GM19328 (cell line): ENCODE data around the gene CALR.
"Not testable (repeated sequence)": the region's sequence is repeated elsewhere in the genome, so short reads cannot be mapped to it uniquely, and the experiment has no call there.

Experiments used
- ATAC-seq: cut with Tn5 transposase; IDR thresholded peaks from one replicate; pipeline ENCODE4 v1.9.1; 2021; ENCODE audit warnings: mild to moderate bottlenecking, moderate library complexity; ENCODE audit not compliant: unreplicated experiment

CALR gene

GRCh38 chr19:12933287-12934072, 4.9 kb upstream of the CALR start, which contains the start of gene FARSA:
Gene FARSA (minus strand): TSS chr19:12933711. CDS start chr19:12933696, 15 bp downstream.
- peak; percentile 41 for ATAC-seq

DNA sequence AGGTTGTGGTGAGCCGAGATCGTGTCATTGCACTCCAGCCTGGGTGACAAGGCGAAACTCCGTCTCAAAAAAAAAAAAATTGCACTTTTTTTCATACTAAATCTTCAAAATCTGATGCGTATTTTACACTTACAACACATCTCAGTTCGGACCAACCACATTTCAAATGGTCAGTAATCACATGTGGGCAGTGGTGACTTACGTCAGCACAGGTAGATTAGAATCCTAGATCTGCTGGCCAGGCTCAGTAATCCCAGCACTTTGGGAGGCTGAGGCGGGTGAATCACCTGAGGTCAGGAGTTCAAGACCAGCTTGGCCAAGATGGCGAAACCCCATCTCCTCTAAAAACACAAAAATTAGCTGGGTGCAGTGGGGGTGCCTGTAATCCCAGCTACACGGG, 3.3 kb upstream of the CALR start:
- ATAC-seq: no peak

DNA sequence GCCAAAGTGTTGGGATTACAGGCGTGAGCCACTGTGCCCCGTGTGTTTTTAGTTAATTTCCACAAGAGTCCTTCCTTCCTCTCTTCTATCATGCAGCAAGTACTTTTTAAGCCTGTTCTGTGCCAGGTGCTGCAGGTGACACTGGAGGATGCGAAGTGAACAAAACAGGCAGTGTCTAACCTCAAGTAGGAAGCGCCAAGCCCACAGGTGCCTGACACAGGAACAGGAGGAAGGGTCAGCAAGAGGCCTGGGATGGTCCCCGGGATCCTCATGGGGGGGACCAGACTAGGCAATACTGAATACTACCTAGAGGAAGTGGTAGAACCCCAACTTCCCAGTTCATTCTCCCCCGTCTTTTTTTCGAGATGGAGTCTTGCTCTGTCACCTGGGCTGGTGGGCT, 1.8 kb upstream of the CALR start:
- no peak for ATAC-seq

- ATAC-seq: no peak
Observed at GRCh38 chr19:12937093-12937926, 1.1 kb upstream of the CALR start.

- ATAC-seq: no peak
Observed at GRCh38 chr19:12938779-12939601, 581 bp downstream of the CALR start.

DNA sequence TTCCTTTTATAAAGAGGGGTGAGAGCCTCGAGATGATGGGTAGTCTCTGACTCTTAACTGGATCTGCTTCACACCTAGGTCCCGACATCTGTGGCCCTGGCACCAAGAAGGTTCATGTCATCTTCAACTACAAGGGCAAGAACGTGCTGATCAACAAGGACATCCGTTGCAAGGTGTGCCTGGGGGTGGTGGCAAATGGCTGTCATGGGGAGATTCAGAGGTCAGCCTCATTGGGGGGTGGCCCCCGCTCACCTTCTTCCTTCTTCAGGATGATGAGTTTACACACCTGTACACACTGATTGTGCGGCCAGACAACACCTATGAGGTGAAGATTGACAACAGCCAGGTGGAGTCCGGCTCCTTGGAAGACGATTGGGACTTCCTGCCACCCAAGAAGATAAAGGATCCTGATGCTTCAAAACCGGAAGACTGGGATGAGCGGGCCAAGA, 1.6 kb downstream of the CALR start:
- no peak for ATAC-seq

DNA sequence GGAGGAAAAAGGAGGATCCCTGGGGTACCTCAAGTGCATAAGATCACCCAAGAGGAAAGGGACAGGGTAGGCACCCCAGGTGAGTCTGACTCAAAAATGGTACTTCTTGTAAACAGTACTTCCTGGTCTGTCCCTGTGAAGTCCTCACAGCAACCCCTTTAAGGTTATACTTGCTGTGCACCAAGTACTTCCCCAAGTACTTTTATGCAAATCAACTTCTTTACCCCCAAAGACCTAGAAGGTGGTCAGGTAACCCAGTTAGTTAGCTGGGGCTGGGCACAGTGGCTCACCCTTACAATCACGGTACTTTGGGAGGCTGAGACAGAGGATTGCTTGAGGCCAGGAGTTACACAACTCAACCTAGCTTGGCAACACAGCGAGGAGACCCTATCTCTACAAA, 2.5 kb downstream of the CALR start:
- no peak for ATAC-seq

GRCh38 chr19:12943437-12944044, 5.1 kb downstream of the CALR start:
- no peak for ATAC-seq

DNA sequence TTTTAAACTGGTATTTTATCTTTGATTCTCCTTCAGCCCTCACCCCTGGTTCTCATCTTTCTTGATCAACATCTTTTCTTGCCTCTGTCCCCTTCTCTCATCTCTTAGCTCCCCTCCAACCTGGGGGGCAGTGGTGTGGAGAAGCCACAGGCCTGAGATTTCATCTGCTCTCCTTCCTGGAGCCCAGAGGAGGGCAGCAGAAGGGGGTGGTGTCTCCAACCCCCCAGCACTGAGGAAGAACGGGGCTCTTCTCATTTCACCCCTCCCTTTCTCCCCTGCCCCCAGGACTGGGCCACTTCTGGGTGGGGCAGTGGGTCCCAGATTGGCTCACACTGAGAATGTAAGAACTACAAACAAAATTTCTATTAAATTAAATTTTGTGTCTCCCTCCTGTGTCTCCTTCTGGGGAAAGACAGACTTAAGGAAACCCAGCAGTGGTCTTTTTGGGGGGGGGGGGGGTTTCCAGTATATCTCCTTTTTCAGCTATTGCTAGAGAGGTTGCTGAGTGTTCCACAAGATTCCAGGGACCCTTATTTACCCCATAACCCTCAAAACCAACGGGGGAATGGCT, 5.8 kb downstream of the CALR start:
- no peak for ATAC-seq

- ATAC-seq: peak; percentile 59
Observed at GRCh38 chr19:12945479-12946091, 7.2 kb downstream of the CALR start, which contains the start of gene RAD23A. Gene RAD23A (plus strand): TSS chr19:12945862. CDS start chr19:12945949, 87 bp downstream.

GRCh38 chr19:12946092-12946721, 7.8 kb downstream of the CALR start:
- peak; percentile 27 for ATAC-seq

DNA sequence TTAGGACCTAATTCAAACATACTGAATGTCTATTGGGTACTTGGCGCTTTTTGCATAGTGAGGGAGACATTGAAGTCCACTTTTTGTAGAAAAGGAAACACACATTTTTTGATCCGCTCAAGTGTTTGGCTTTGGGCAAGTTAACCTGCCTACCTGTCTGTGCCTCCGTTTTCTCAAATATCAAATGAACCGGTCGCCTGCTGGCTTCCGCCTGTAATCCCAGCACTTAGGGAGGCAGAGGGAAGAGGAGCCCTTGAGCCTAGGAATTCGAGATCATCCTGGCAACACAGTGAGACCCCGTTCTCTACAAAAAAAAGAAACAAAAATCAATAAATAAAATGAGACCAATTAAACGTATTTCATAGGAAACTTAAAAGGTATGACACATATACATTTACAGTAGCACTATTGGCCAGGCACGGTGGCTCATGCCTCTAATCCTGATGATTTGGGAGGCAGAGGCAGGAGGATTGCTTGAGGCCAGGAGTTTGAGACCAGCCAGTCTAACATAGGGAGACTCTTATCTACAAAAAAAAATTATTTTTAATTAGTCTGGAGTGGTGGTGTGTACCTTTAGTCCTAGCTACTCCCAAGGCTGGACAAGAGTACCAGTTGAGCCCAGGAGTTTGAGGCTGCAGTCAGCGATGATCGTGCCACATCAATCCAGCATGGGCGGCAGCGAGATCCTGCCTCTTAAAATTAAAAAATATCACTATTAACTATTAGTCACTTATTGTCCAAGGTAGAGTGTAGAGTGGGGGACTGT, 8.5 kb downstream of the CALR start:
- no peak for ATAC-seq

GRCh38 chr19:12947702-12948611, 9.5 kb downstream of the CALR start:
- no peak for ATAC-seq

- no peak for ATAC-seq
Observed at GRCh38 chr19:12948612-12949362, 10.4 kb downstream of the CALR start.

- ATAC-seq: no peak
Observed at GRCh38 chr19:12949363-12950283, 11.2 kb downstream of the CALR start.

DNA sequence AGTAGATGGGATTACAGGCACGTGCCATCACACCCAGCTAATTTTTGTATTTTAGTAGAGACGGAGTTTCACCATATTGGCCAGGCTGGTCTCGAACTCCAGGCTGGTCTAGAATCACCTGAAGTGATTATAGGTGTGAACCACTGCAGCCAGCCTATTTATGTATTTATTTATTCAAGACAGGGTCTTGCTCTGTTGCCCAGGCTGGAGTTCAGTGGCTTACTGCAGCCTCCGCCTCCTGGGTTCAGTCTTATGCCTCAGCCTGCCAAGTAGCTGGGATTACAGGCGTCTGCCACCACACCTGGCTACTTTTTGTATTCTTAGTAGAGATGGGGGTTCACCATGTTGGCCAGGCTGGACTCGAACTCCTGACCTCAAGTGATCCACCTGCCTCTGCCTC, 13.6 kb downstream of the CALR start:
- ATAC-seq: not testable (repeated sequence)
